Measurements from ENCODE around the gene DRG2. TPM values are rescaled to one million over a fixed set of nuclear protein-coding genes. Genes with fewer than 3 reads are reported as not detected.

The DRG2 gene
- total RNA-seq, 1 experiment from 2014 or later: 34.5 TPM

DNA sequence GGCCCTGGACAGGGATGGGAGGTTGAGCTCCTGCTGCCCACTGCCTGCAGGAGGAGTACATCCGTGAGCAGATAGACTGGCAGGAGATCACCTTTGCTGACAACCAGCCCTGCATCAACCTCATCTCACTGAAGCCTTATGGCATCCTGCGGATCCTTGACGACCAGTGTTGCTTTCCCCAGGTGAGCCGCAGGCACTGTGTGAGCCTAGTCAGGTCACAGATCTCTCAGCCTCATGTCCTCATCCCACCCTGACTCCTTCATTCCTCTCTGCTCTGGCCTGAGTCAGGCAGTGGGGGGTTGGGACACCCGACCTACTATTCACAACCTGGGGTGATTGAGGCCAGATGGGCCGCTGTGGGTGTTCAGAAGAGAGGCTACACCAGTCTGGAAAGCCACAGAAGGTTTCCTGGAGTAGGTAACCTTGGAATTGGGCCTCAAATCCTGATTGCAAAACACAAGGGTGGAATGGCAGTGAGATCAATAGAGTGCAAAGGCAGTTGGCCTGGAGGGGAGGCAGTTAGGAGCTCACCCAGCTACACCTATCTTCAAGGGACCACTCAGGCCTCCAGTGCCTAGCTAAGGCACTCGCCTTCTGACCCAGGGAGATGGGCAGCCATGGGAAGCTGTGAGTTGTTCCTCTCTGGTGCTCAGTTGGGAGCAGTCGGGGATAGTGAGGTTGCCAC is 50.5 kb downstream of the DRG2 start:
- Mint-ChIP-seq H3K4me1 (ENCODE audit: low read depth, unreplicated experiment) (no peaks in the 10 kb centered on the region), H3K27me3 (ENCODE audit: unreplicated experiment) (peaks cover 13% of the 10 kb centered on the region), H3K36me3 (ENCODE audit: insufficient read depth, unreplicated experiment) (peaks cover 14% of the 10 kb centered on the region), H3K27ac (ENCODE audit: unreplicated experiment) (no peak overlapping the region), H3K4me3 (ENCODE audit: low read depth, unreplicated experiment) (no peak overlapping the region), H3K9me3 (ENCODE audit: low read depth, unreplicated experiment) (no peaks in the 10 kb centered on the region)
- DNase-seq: no peak
- CTCF ChIA-PET: interaction anchor here (0.6 kb wide), 1 partner anchor 276 kb away, joined by 3 read pairs; no protein-coding TSS in a partner anchor
- intact Hi-C loops (cut with micrococcal nuclease; ENCODE audit: unreplicated experiment): no loop called here
- TF ChIP-seq, protein P1, sequence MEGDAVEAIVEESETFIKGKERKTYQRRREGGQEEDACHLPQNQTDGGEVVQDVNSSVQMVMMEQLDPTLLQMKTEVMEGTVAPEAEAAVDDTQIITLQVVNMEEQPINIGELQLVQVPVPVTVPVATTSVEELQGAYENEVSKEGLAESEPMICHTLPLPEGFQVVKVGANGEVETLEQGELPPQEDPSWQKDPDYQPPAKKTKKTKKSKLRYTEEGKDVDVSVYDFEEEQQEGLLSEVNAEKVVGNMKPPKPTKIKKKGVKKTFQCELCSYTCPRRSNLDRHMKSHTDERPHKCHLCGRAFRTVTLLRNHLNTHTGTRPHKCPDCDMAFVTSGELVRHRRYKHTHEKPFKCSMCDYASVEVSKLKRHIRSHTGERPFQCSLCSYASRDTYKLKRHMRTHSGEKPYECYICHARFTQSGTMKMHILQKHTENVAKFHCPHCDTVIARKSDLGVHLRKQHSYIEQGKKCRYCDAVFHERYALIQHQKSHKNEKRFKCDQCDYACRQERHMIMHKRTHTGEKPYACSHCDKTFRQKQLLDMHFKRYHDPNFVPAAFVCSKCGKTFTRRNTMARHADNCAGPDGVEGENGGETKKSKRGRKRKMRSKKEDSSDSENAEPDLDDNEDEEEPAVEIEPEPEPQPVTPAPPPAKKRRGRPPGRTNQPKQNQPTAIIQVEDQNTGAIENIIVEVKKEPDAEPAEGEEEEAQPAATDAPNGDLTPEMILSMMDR (IDR thresholded peaks at IDR 0.05; ENCODE audit: unreplicated experiment): no peak
- no TSS peak for BruUV-seq (replicated peaks)

DNA sequence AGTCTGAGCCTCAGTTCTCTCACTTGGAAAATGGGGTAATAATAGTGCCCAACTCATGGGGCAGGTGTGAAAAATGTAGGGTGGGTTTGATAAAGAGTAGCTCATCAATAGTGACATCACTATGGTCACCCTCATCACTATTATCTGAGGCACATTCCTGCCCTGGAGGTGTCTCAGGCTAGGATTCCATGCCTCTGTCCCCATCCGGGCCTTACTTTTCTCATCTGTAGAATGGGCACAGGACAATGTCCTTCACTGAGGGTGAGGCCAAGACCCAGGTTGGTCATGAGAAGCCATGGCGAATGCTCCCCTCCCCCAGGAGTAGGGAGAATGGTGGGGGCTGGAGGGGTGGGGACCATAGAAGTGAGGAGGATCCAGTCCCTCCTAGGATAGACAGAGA is 51.3 kb downstream of the DRG2 start:
- CTCF ChIA-PET: no interaction called here
- DNase-seq: no peak
- H3K27me3 Mint-ChIP-seq (ENCODE audit: unreplicated experiment): peaks cover 13% of the 10 kb centered on the region
- H3K27ac Mint-ChIP-seq (ENCODE audit: unreplicated experiment): no peak overlapping the region
- H3K9me3 Mint-ChIP-seq (ENCODE audit: low read depth, unreplicated experiment): no peaks in the 10 kb centered on the region
- TF ChIP-seq, protein P1 (IDR thresholded peaks at IDR 0.05; ENCODE audit: unreplicated experiment): no peak
- no TSS peak for BruUV-seq (replicated peaks)
- H3K4me1 Mint-ChIP-seq (ENCODE audit: low read depth, unreplicated experiment): no peaks in the 10 kb centered on the region
- H3K36me3 Mint-ChIP-seq (ENCODE audit: insufficient read depth, unreplicated experiment): peaks cover 14% of the 10 kb centered on the region
- intact Hi-C loops (cut with micrococcal nuclease; ENCODE audit: unreplicated experiment): no loop called here
- no peak overlapping the region for H3K4me3 Mint-ChIP-seq (ENCODE audit: low read depth, unreplicated experiment)

DNA sequence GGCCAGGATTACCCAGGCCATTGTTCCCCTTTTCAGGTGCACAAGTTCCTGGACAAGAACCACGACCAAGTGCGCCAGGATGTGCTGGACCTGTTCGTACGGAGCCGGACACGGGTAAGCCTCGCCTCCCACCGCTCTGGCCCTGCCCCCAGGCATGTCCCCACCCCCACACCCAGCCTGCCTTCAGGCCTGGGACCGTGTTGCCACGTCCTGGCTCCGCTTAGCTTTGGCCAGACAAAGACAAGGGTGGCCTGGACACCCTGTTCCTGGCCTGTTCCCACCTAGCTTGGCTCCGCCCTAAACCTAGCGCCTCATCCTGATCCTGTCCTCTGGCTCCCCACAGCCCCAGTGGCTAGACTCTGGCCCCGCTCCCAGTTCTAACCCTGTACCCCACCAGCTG is 51.8 kb downstream of the DRG2 start:
- no TSS peak for BruUV-seq (replicated peaks)
- Mint-ChIP-seq H3K27me3 (ENCODE audit: unreplicated experiment) (peaks cover 13% of the 10 kb centered on the region), H3K4me3 (ENCODE audit: low read depth, unreplicated experiment) (no peak overlapping the region), H3K9me3 (ENCODE audit: low read depth, unreplicated experiment) (no peaks in the 10 kb centered on the region), H3K27ac (ENCODE audit: unreplicated experiment) (no peak overlapping the region), H3K36me3 (ENCODE audit: insufficient read depth, unreplicated experiment) (peaks cover 14% of the 10 kb centered on the region), H3K4me1 (ENCODE audit: low read depth, unreplicated experiment) (peaks cover 1% of the 10 kb centered on the region)
- CTCF ChIA-PET: no interaction called here
- no peak for DNase-seq
- TF ChIP-seq, protein P1 (IDR thresholded peaks at IDR 0.05; ENCODE audit: unreplicated experiment): no peak
- intact Hi-C loops (cut with micrococcal nuclease; ENCODE audit: unreplicated experiment): no loop called here

DNA sequence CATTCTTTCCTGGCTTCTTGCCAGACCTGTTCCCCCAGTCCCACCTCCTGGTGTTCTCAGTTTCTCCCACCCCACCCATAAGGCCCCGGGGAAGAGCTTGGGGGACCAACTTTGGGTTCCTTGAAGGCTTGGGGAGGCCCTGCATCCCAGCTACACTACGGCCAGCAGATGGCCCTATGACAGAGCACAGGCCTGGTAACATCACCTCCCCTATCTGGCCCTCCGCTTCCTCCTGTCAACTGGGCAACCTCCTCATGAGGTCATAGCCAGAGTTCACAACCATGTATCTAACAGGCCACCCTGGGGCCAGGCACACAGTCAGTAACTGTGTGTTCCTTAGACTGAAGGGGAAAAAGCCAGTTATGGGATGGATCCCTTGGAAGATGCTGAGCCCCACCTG is 52.2 kb downstream of the DRG2 start:
- H3K4me1 Mint-ChIP-seq (ENCODE audit: low read depth, unreplicated experiment): peaks cover 6% of the 10 kb centered on the region
- H3K27me3 Mint-ChIP-seq (ENCODE audit: unreplicated experiment): peaks cover 13% of the 10 kb centered on the region
- CTCF ChIA-PET: no interaction called here
- no peak overlapping the region for H3K4me3 Mint-ChIP-seq (ENCODE audit: low read depth, unreplicated experiment)
- H3K27ac Mint-ChIP-seq (ENCODE audit: unreplicated experiment): no peak overlapping the region
- H3K9me3 Mint-ChIP-seq (ENCODE audit: low read depth, unreplicated experiment): no peaks in the 10 kb centered on the region
- H3K36me3 Mint-ChIP-seq (ENCODE audit: insufficient read depth, unreplicated experiment): peaks cover 14% of the 10 kb centered on the region
- BruUV-seq (replicated peaks): no TSS peak
- TF ChIP-seq, protein P1 (IDR thresholded peaks at IDR 0.05; ENCODE audit: unreplicated experiment): no peak
- no peak for DNase-seq
- intact Hi-C loops (cut with micrococcal nuclease; ENCODE audit: unreplicated experiment): loop anchor here (5.0 to 10.0 kb wide), 2 partner anchors 47 to 85 kb away; partner anchors contain the start of gene LLGL1
